GM18499 (cell line): Measurements from ENCODE around the gene BTNL9.
"Not testable (repeated sequence)": the region's sequence is repeated elsewhere in the genome, so short reads cannot be mapped to it uniquely, and the experiment has no call there.

ENCODE experiments used
- ATAC-seq: cut with Tn5 transposase; IDR thresholded peaks from one replicate; pipeline ENCODE4 v1.9.1; 2021; ENCODE audit warnings: moderate number of reproducible peaks; ENCODE audit not compliant: insufficient read depth, unreplicated experiment

Gene BTNL9

DNA sequence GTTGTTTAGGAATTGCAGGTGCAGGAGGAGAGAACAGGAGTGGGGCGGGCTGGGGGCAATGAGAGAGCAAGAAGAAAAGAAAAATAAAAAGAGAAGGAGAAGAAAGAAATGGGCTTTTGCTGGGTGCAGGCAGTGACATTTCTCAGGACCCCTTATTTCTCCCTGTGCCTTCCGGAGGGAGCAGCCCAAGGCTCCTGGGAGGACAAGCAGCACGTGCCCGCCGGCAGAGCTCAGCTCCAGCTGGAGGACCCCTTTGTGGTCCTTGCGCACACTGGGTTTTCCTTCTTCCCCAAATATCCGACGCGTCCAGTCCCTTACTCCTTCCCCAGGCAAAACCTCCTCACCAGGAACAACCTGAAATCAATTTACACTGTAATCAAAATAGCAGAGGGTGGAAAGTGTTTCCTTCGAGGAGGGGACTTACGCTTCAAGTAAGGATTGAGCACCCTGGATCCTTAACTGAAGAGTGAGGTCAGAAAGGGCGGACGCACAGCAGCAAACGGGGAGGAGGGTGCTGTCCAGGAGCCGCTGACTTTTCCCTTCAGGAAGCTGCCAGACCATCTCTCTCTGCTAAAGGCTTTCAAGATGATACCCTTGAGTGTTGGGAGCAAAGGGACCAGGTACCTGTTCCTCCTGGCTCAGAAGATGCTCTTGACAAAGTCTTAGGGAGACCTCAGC lies 2.1 kb downstream of the BTNL9 start:
- ATAC-seq = no peak

GRCh38 chr5:181042722-181043121 lies 2.7 kb downstream of the BTNL9 start:
- no peak for ATAC-seq

- ATAC-seq = no peak
Observed at GRCh38 chr5:181043285-181044092, 3.4 kb downstream of the BTNL9 start.

- ATAC-seq = no peak
Observed at GRCh38 chr5:181044093-181044599, 4.1 kb downstream of the BTNL9 start.

DNA sequence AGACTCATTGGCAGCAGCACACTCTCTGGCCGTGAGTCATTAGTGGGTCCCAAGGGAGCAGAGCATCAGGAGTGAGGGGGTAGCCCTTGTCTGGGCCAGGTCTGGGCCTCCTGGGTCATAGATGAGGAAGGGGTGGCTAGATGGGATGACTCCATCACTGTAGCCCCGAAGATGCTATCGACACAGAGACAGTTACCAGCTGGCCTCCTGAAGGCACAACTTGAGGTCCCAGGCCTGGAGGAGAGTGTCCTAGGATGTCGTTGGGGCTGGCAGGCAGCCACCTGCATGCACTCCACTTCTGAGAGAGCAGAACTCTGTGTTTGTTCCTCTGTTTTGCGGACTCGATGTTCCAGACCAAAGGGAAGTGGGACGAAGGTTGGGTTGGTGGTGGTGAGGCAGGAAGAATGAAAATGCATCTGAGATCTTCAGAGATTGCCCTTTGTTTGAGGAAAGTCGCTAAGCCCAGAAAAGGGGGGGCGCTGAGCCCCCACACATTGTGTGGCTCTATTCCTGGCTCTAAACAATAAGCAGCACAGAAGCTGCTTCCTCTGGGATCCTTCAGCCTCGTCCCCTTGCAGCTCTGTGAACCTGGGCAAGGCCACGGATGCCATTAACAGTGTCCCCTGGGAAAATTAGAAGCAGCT lies 4.7 kb downstream of the BTNL9 start:
- no peak for ATAC-seq

DNA sequence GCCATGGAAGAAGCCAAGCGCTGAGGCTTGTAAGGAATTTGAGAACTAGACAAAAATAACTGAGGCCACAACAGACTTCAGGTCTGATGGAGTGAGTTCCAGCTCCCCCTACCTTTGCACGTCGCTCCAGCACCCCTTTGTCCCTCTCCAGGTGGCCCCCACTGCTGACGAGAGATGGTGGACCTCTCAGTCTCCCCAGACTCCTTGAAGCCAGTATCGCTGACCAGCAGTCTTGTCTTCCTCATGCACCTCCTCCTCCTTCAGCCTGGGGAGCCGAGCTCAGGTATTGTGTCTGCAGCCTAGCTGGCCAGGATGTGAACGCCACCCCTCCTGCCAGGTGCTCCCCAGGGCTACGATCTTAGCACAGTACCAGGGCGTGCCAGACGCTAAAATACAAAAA lies 5.2 kb downstream of the BTNL9 start:
- ATAC-seq = no peak

- ATAC-seq = not testable (repeated sequence)
Observed at GRCh38 chr5:181045857-181046256, 5.8 kb downstream of the BTNL9 start.

- no peak for ATAC-seq
Observed at GRCh38 chr5:181047288-181047687, 7.2 kb downstream of the BTNL9 start.

DNA sequence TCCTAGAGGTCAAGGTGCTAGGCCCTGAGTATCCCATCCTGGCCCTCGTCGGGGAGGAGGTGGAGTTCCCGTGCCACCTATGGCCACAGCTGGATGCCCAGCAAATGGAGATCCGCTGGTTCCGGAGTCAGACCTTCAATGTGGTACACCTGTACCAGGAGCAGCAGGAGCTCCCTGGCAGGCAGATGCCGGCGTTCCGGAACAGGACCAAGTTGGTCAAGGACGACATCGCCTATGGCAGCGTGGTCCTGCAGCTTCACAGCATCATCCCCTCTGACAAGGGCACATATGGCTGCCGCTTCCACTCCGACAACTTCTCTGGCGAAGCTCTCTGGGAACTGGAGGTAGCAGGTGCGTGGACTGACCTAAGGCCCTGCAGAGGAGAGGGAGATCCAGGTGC lies 7.9 kb downstream of the BTNL9 start:
- ATAC-seq = no peak

DNA sequence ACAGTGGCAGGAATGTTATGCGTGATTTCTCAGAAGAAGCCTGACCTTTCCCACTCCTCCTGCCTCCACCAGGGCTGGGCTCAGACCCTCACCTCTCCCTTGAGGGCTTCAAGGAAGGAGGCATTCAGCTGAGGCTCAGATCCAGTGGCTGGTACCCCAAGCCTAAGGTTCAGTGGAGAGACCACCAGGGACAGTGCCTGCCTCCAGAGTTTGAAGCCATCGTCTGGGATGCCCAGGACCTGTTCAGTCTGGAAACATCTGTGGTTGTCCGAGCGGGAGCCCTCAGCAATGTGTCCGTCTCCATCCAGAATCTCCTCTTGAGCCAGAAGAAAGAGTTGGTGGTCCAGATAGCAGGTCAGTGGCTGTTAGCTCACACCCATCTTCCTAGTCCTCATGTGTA lies 9.9 kb downstream of the BTNL9 start:
- no peak for ATAC-seq

DNA sequence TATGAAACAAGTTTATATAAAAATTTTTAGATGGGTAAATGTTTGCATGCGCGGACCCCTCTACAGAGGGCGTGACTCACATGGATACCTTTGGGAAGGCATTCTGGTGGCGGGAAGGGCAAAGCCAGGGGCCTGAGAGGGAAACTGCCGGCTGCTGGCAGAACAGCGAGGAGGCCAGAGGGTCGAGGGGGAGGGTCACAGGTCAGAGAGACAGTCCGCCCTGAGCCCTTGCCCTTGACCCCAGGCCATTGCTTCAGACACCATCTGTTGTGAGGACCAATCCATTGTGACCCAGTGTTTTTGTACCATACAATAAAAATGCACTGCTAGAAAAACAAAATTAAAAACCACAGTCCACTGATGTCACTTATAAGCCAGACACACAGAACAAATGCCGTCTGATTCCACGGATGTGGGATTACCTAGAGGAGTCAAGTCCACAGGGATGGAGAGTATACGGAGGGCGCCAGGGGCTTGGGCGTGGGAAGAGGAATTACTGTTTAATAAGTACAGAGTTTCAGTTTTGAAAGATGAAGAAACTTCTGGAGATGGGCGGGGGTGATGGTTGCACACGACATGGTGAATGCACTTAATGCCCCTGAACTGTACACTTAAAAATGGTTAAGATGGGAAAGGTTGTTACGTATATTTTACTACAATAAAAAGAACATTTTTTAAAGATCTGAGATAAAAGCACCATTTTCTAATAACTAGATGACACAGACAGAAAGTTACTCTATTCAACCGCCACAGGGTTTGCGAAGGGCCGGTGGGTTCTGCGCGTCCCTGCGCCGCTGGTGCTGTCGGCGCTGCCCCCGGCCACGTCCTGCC lies 12.0 kb downstream of the BTNL9 start:
- ATAC-seq = no peak

GRCh38 chr5:181052672-181053487 lies 12.8 kb downstream of the BTNL9 start:
- ATAC-seq = no peak

- ATAC-seq = no peak
Observed at GRCh38 chr5:181053488-181054121, 13.5 kb downstream of the BTNL9 start.

DNA sequence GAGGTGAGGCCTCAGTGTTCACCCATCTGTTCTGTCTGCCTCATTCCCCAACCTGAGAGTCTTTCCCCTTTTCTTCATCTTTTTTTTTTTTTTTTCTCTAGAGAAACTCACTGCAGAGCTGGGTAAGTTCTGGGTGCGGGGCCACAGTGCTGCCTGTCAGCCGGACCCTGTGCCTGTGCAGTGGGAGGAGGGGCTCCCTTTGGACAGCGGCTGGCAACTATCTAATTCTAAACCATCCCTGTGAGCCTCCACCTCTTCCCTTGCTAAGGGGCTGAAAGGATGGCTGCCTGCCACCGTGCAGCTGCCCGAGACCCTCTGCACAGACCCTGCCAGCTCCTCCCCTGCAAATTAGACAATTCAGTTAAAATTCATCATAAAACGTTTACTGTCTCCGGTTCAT lies 14.1 kb downstream of the BTNL9 start:
- ATAC-seq = no peak

DNA sequence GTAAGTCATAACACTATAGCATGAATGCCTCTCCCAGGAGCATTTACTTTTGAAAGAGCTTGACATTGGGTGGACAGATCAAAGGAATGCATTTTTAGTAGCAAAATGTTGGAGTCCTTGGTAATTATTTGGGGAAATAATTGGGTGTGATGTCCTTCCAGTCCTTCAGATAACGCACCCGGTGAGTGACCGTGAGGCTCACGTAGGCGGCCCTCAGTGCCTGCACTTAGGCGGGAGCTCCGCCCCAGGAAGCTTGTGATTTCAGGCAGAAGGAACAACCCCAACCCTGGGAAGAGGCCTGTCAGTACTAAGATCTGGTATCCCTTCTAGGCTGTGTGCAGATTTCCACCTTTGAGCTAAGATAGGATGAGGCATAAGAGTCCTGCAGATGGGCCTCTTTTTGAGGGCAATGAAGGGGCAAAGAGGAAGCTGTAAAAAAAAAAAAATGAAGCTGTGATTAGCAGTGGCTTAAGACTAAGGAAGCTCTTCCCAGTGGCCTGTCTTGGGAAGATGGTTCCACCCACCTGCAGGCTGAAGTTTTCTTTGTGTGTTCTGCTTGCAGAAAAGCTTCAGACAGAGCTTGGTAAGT lies 14.9 kb downstream of the BTNL9 start:
- no peak for ATAC-seq

GRCh38 chr5:181056431-181056830 lies 16.4 kb downstream of the BTNL9 start:
- no peak for ATAC-seq

- ATAC-seq = no peak
Observed at GRCh38 chr5:181058321-181058720, 18.3 kb downstream of the BTNL9 start.

DNA sequence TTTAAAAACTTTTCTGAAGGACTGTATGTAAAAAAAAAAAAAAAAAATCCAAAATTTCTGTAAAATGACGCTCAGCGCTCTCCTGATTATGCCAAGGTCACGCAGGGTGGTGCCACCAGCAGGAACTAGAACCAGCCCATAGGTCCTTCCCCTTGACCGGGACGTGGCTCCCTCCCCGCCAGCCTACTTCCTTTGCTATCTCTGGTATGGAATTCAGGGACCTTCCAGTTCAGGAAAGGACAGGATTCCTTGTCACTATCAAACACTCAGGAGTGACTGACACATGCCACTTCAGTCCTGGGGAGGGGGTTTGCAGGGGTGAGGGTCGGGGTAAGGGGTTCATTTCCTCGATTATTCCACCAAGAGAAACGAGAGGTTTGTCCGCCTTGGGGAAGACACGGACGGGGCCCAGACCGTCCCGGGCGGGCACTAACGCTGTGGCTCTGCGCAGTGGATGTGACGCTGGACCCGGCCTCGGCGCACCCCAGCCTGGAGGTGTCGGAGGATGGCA lies 18.8 kb downstream of the BTNL9 start:
- ATAC-seq = no peak
